Measurements from ENCODE around the gene TMEM269. TPM values are rescaled to one million over a fixed set of nuclear protein-coding genes. Genes with fewer than 3 reads are reported as not detected.

The TMEM269 gene
- total and polyA plus RNA-seq, 10 of the 15 experiments (the other 5 are each of a cell fraction or from before 2014, with no cell fraction given): 0.02 to 0.26 (median 0.06) TPM; not detected in 2

DNA sequence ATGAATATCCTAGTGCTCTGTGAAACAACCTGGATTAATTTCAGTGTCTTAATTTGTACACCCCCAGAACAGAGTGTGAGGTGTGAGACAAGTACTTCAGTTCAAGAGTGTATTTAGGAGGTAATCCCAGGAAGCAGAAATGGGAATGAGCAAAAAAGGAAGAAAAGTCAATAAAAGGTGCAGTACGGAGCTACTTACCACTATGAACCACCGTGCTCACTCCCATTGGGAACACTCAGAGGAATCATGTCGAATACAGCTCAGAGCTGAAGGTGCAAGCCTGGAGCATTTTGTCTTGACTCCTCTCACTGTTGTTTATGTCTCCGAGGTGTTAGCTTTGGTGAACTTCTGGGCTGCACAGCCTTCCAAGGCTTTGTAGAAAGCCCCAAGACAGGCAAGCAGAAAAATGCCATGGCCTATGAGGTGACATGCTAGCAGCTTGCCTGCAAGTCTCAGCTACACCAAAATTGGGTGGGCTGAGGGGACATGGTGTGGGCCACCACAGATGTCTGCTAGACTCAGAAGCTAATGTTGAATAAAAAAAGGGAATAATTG, 39.8 kb downstream of the TMEM269 start:
- Histone ChIP-seq H3K9me3 (replicated peaks; ENCODE audit: control insufficient read depth, insufficient read depth, low read length) (no peaks in the 10 kb centered on the region), H3K36me3 (ENCODE audit: control insufficient read depth in 2 of 2, insufficient read depth in 2 of 2, low read length in 1 of 2) (no peaks in the 10 kb centered on the region), H2AFZ (ENCODE audit: control insufficient read depth, low read depth, low read length) (no peak overlapping the region), H3K27ac (ENCODE audit: control insufficient read depth, insufficient read depth) (no peak overlapping the region), H3K79me2 (ENCODE audit: control insufficient read depth, insufficient read depth, low read length) (no peaks in the 10 kb centered on the region), H3K4me1 (ENCODE audit: control insufficient read depth, insufficient read depth, low read length) (no peaks in the 10 kb centered on the region), H3K4me3 (no peak overlapping the region), H3K27me3 (replicated peaks in 1 of 2; ENCODE audit: control insufficient read depth in 2 of 2, insufficient read depth in 2 of 2, low read length in 1 of 2) (no peaks in the 10 kb centered on the region), H3K4me2 (ENCODE audit: control insufficient read depth, insufficient read depth) (no peak overlapping the region), H4K20me1 (ENCODE audit: control insufficient read depth, insufficient read depth) (no peaks in the 10 kb centered on the region), H3K9ac (ENCODE audit: control insufficient read depth, insufficient read depth, low read length) (no peak overlapping the region)
- 100% methylated on average over 4 of the region's 4 CpGs for WGBS (ENCODE audit: insufficient coverage, insufficient replicate concordance, low lambda C conversion rate, missing lambda C conversion rate)
- DNase-seq (ENCODE audit: low read depth, low spot score): no peak
- no TSS peak for BruUV-seq (replicated peaks)
- ChIA-PET SMC1A (ENCODE audit: uncharacterized antibody, unreplicated experiment) (interaction anchor here (2.8 kb wide), 1 partner anchor 21 kb away, joined by 13 read pairs; the partner anchor contains the start of gene ZNF691), POLR2A (interaction anchor here (0.9 to 1.8 kb wide), 2 partner anchors 8 to 12 kb away, joined by 3 to 7 read pairs; no protein-coding TSS in a partner anchor), CTCF (interaction anchor here (1.3 to 2.2 kb wide), 2 partner anchors 21 to 249 kb away, joined by 4 to 10 read pairs; partner anchors contain the start of gene ZNF691), RAD21 (ENCODE audit: unreplicated experiment) (no interaction called here)
- FAIRE-seq: no peak
- no peak for ATAC-seq
- intact Hi-C loops (cut with micrococcal nuclease; ENCODE audit: unreplicated experiment): no loop called here
- in situ Hi-C loops (cut with MboI): no loop called here
- no peak for TF ChIP-seq NFYB (IDR thresholded peaks at IDR 0.05; ENCODE audit: insufficient read depth, low read depth, low read length)
- TF ChIP-seq IRF5 (IDR thresholded peaks at IDR 0.05; ENCODE audit: borderline replicate concordance): no peak
- no peak for TF ChIP-seq SUPT20H (IDR thresholded peaks at IDR 0.05; ENCODE audit: borderline replicate concordance, control insufficient read depth, low read depth, low read length)
- no peak for TF ChIP-seq ESRRA (IDR thresholded peaks at IDR 0.05; ENCODE audit: low read length)
- no peak for TF ChIP-seq CTCF (IDR thresholded peaks at IDR 0.05 in 2 of 3, conservative IDR thresholded peaks at IDR 0.05 in 1 of 3; ENCODE audit: control insufficient read depth in 2 of 3, extremely low read depth in 1 of 3, insufficient read depth in 1 of 3, low read depth in 3 of 3, low read length in 3 of 3)
- TF ChIP-seq LARP7 (IDR thresholded peaks at IDR 0.05): no peak
- TF ChIP-seq YY1 (IDR thresholded peaks at IDR 0.05; ENCODE audit: low read depth, low read length): no peak
- TF ChIP-seq, protein P1, sequence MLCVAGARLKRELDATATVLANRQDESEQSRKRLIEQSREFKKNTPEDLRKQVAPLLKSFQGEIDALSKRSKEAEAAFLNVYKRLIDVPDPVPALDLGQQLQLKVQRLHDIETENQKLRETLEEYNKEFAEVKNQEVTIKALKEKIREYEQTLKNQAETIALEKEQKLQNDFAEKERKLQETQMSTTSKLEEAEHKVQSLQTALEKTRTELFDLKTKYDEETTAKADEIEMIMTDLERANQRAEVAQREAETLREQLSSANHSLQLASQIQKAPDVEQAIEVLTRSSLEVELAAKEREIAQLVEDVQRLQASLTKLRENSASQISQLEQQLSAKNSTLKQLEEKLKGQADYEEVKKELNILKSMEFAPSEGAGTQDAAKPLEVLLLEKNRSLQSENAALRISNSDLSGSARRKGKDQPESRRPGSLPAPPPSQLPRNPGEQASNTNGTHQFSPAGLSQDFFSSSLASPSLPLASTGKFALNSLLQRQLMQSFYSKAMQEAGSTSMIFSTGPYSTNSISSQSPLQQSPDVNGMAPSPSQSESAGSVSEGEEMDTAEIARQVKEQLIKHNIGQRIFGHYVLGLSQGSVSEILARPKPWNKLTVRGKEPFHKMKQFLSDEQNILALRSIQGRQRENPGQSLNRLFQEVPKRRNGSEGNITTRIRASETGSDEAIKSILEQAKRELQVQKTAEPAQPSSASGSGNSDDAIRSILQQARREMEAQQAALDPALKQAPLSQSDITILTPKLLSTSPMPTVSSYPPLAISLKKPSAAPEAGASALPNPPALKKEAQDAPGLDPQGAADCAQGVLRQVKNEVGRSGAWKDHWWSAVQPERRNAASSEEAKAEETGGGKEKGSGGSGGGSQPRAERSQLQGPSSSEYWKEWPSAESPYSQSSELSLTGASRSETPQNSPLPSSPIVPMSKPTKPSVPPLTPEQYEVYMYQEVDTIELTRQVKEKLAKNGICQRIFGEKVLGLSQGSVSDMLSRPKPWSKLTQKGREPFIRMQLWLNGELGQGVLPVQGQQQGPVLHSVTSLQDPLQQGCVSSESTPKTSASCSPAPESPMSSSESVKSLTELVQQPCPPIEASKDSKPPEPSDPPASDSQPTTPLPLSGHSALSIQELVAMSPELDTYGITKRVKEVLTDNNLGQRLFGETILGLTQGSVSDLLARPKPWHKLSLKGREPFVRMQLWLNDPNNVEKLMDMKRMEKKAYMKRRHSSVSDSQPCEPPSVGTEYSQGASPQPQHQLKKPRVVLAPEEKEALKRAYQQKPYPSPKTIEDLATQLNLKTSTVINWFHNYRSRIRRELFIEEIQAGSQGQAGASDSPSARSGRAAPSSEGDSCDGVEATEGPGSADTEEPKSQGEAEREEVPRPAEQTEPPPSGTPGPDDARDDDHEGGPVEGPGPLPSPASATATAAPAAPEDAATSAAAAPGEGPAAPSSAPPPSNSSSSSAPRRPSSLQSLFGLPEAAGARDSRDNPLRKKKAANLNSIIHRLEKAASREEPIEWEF (IDR thresholded peaks at IDR 0.05; ENCODE audit: insufficient replicate concordance, low read depth, low read length): no peak
- TF ChIP-seq SMC3 (IDR thresholded peaks at IDR 0.05; ENCODE audit: borderline replicate concordance, low read length): no peak
- TF ChIP-seq BCL11A (IDR thresholded peaks at IDR 0.05; ENCODE audit: low read depth, low read length): no peak
- TF ChIP-seq, protein P2, sequence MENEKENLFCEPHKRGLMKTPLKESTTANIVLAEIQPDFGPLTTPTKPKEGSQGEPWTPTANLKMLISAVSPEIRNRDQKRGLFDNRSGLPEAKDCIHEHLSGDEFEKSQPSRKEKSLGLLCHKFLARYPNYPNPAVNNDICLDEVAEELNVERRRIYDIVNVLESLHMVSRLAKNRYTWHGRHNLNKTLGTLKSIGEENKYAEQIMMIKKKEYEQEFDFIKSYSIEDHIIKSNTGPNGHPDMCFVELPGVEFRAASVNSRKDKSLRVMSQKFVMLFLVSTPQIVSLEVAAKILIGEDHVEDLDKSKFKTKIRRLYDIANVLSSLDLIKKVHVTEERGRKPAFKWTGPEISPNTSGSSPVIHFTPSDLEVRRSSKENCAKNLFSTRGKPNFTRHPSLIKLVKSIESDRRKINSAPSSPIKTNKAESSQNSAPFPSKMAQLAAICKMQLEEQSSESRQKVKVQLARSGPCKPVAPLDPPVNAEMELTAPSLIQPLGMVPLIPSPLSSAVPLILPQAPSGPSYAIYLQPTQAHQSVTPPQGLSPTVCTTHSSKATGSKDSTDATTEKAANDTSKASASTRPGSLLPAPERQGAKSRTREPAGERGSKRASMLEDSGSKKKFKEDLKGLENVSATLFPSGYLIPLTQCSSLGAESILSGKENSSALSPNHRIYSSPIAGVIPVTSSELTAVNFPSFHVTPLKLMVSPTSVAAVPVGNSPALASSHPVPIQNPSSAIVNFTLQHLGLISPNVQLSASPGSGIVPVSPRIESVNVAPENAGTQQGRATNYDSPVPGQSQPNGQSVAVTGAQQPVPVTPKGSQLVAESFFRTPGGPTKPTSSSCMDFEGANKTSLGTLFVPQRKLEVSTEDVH (IDR thresholded peaks at IDR 0.05; ENCODE audit: low read depth, partially characterized antibody): no peak
- TF ChIP-seq RFX5 (IDR thresholded peaks at IDR 0.05; ENCODE audit: low read depth, low read length): no peak

Measured in GM12878 (cell line).